ENCODE measurements around the gene ZNF800. TPM values are rescaled to one million over a fixed set of nuclear protein-coding genes. Genes with fewer than 3 reads are reported as not detected.

The ZNF800 gene
- total RNA-seq, 2 donors from 2014 or later, result 31.7 to 31.9 TPM

DNA sequence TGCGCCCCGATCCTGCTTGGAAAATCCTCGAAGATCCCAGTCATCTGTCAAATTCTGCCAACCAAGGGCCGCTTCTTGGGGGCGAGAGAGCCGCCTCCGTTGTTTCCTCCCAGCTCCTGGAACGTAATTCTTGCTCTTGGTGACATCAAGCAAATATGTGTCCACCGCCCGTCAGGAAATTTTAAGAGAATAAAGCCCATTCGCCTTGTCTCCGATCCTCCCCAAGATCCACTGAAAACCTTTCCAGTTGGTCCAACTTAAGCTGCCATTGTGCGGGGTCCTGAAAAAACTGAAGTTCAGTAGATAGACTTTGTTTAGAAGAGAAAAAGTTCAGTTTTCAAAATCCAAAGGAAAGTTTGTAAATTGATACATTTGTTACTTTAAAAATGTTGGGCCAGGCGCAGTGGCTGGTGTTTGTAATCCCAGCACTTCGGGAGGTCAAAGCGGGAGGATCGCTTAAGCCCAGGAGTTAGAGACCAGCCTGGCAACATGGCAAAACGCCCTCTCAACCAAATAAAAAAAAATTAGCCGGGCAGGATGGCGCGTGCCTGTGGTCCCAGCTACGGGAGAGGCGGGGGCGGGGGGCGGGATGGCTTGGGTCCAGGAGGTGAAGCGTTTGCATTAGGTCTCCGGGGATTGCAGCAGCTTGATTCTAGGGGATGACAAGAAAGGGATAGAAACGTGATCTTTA is 1.0 kb upstream of the ZNF800 start:
- DNase-seq, result peak; percentile 32 to 34
- intact Hi-C loops (cut with DNase I, micrococcal nuclease), result no loop called here
- no peak for ATAC-seq

- intact Hi-C loops (cut with DNase I, micrococcal nuclease), result no loop called here
- ATAC-seq, result peak; percentile 79
- peak in 1 of 2 donors; percentile 74 for DNase-seq
Measured at GRCh38 chr7:127392182-127392565, 334 bp downstream of the ZNF800 start.

- intact Hi-C loops (cut with DNase I, micrococcal nuclease), result no loop called here
- DNase-seq (peak; percentile 39 to 57), ATAC-seq (peak; percentile 62)
Measured at GRCh38 chr7:127391591-127392181, 822 bp downstream of the ZNF800 start.

DNA sequence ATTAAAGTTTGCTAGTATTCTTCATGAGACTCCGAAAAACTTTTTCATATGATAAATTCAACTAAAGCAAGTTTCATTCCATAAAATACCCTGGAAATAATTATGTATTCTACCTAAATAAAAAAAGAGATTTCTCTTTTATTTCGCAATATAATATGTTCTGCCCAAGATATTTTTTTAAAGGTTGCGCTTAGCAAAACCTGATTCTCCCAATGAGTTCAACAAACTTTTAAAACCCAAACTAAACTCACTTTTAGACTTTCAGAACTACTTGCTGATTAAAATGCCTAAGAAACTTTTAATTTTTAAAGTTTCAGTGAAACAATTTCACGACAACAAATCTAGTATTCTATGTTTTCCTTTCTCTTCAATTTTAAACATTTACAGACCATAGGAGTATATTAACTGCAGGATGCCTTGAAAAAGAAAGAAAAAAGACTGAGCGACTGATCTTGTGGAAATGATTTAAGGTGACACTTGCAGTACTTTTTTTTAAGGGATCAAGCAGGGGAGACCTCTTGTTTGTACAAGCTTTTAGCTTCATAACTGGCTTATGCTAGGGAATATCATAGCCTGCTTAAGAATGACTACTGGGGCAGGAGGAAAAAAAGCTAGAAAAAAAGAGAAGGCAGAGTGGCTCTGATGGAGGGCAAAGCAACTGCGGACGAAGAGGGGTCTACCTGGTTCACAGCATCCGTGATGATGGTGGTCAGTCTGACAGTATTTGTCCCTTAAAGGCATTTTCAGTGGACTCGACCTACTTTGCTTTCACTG is 1.5 kb downstream of the ZNF800 start:
- no peak for DNase-seq
- intact Hi-C loops (cut with DNase I, micrococcal nuclease), result no loop called here
- ATAC-seq, result no peak

GRCh38 chr7:127390186-127390816 is 2.2 kb downstream of the ZNF800 start:
- ATAC-seq (no peak), DNase-seq (no peak)
- intact Hi-C loops (cut with DNase I, micrococcal nuclease), result no loop called here

DNA sequence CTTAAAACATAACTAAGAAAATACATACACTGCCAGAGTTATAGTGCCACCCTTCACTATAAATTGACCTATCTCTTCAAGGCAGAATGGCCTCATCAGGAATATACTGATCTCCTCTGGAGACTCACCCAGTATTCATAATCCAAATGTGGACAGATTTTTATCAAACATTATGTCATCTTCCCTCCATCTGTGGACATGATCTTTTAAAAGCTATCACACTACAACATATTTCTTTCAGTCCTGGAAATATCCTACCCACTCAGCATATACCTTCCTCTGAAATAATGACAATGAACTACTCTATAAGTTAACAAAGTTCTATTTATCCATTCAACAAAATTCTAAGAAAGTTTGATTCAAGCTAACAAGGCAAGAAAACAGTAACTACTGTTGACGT is 3.2 kb downstream of the ZNF800 start:
- intact Hi-C loops (cut with DNase I, micrococcal nuclease), result no loop called here
- ATAC-seq (no peak), DNase-seq (no peak)

- intact Hi-C loops (cut with DNase I, micrococcal nuclease), result no loop called here
- ATAC-seq, result no peak
Measured at GRCh38 chr7:127387974-127388373, 4.5 kb downstream of the ZNF800 start.

GRCh38 chr7:127383123-127383835 is 9.2 kb downstream of the ZNF800 start:
- ATAC-seq (peak; percentile 99), DNase-seq (no peak)
- intact Hi-C loops (cut with DNase I, micrococcal nuclease), result no loop called here

More at GRCh38 chr7:127387974-127388373, 4.5 kb downstream of the ZNF800 start:
- DNase-seq, result no peak

DNA sequence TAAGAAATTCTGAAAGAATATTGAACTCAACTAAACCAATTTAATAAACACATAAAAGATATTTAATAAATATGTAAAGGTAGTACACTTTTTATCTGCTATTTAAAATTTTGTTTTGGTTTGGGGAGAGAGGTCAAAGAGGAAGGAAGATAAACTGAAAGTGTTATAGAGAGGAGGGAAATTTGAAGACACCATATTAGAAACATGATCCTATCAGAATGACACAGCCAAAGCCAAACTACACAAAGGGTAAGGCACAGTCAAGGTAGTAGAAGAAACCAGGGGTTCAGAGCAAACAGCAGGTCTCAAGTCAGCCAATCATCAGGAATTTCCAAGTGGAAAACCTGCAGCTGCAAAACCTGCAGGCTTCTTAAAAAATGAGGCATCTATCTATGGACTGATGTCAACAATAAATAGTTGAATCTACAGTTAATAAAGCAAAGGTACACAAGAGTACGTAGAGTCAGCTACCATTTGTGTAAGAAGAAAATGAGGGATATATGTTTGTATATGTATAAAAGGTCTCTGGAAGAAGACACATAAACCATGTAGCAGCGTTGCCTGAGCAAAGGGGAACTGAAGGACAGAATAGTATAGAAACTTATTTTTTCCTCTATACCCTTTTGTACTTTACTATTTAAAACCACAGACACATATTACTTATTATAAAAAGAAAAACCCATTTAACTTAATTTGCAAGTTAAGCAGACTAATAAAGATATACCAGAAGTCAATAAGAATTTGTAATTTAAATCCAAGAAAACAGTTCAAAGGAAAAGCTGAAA is 10.0 kb downstream of the ZNF800 start:
- DNase-seq (no peak), ATAC-seq (no peak)
- intact Hi-C loops (cut with DNase I, micrococcal nuclease), result no loop called here

GRCh38 chr7:127380479-127380878 is 12.0 kb downstream of the ZNF800 start:
- ATAC-seq (peak; percentile 53), DNase-seq (no peak)
- intact Hi-C loops (cut with DNase I, micrococcal nuclease), result no loop called here

DNA sequence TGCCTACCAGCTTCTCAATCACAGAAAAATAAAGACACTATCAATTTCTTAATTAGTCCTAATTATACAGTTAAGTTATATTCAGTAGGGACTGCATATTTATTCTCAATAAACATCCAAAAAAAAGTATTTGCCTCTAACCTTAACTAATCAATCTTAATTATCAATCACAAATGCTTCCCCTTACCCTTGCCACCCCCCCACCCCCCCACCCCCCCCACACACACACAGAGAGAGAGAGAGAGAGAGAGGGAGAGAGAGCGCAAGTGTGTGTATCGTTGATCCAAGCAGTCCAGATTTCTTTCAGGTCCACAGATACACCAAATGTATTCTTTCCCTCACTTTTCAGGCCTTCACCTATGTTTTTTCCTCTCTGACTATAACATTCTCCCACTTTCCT is 12.9 kb downstream of the ZNF800 start:
- intact Hi-C loops (cut with DNase I, micrococcal nuclease), result no loop called here
- ATAC-seq, result no peak
- no peak for DNase-seq

- ATAC-seq (no peak), DNase-seq (no peak)
- intact Hi-C loops (cut with DNase I, micrococcal nuclease), result no loop called here
Measured at GRCh38 chr7:127378537-127378936, 14.0 kb downstream of the ZNF800 start.

DNA sequence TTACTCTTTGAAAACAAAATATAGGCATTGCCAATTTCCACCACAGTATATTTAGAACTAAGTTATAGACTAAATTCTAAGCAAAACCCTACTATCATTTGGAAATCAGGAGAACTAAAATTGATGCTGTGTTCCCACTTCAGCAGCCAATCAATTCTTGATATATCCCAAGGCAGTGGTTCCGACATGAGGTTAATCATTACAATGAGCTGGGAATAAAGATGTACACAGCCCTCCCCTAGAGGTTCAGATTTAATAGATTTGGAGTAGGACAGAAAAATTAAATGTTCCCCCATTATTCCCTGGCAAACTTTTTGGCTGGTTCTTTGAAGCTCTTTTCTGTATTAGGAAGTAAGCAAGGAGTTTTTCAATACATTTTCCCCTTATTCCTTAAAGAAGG is 15.1 kb downstream of the ZNF800 start:
- no peak for DNase-seq
- intact Hi-C loops (cut with DNase I, micrococcal nuclease), result no loop called here
- no peak for ATAC-seq

DNA sequence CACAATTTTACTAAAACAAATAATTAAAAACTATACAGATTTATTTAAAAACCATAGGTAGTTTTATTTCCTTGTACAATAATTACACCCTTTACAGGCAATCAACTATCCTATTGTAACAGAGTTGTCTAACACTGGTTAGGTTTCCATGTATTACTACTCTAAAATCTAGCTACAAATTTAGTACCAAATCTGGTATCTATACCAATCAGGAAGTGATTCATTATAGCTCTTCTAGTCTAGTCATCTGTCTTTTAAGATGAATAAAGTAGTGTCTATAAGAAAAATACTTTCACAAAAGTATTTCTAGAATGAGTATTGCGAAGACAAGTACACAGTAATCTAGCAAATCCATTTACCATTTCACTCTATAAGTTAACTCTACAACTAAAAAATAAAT is 16.9 kb downstream of the ZNF800 start:
- intact Hi-C loops (cut with DNase I, micrococcal nuclease), result no loop called here
- DNase-seq, result no peak
- ATAC-seq, result no peak

- intact Hi-C loops (cut with DNase I, micrococcal nuclease), result no loop called here
- no peak for ATAC-seq
Measured at GRCh38 chr7:127367679-127368078, 24.8 kb downstream of the ZNF800 start.

DNA sequence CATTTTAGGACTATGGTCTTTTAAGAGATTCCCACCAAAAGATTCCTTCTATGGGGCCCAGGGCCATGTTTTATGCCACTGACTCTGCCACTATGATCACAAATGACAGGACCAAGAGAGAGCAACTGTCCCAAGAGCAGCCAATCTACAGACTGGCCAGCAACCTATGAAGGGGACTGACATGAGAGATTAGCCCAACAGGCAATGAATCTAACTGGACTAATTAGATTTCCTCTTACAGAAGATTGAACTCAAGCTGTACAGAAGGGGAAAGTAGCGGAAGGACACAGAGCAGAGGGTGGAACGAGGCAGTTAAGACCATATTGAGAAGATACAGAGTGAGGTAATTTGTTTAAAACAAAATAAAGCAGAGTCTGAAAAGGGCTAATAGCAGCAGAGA is 25.8 kb downstream of the ZNF800 start:
- no peak for ATAC-seq
- intact Hi-C loops (cut with DNase I, micrococcal nuclease), result no loop called here
- DNase-seq, result no peak

More at GRCh38 chr7:127367679-127368078, 24.8 kb downstream of the ZNF800 start:
- no peak for DNase-seq

GRCh38 chr7:127365957-127366315 is 26.6 kb downstream of the ZNF800 start:
- ATAC-seq (no peak), DNase-seq (no peak)
- intact Hi-C loops (cut with DNase I, micrococcal nuclease), result no loop called here

DNA sequence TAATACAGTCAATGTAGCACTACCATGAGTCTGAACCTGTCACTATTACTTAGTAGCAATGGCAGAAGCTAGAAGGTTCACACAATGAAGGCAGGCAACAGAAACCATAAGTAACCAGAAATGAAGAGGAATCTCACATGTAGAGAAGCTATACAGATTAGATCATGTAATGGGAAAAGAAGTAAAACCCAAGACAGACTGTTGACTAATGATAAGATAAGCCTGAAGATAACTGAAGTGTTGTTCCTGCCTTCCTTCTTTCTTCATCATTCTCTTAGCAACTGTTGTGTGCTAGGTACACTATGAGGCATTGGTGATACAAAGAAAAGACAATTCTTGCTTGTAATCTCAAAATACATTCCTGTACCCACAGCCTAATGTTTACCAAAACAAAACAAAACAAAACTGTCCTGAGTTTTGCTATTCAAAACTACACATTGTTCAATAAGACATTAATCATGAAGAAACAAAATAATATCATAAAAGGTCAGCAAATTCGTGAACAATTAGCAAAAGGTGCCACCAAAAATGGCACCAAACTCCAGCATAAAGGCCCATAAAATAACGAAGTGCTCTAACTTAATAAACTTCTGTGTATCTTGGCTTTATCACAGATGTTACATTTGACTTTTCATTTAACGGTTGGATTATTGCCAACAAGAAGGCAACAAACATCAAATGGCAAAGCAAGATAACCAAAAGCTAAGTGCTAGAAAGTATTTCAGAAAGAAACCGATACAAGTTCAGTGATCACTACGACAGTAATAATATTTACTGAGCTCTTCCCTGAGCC is 27.1 kb downstream of the ZNF800 start:
- DNase-seq, result no peak
- ATAC-seq, result no peak
- intact Hi-C loops (cut with DNase I, micrococcal nuclease), result no loop called here
